ENCODE data around the gene ST8SIA2. TPM values are rescaled to one million over a fixed set of nuclear protein-coding genes. Genes with fewer than 3 reads are reported as not detected.

ST8SIA2 gene
- total RNA-seq, 4 donors from 2014 or later = 0.27 to 0.79 TPM; not detected in 2

DNA sequence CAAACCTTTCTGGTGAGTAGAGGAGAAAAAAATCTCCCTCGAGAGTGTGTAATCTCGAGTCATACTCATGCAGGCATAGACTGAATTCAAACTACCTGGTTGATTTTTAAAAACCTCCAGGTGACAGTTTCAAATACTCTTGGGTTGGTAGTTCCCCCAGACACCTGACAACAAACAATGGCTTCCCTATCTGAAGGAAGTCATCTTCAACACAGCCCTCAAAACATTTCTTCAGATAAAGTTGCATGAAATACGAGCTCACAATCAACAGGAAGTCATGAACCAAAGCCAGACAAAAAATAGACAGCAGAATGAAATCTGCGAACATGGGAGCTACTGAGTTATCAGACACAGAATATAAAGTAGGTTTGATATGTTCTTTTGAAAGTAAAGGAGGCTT, 112.8 kb downstream of the ST8SIA2 start:
- Histone ChIP-seq H3K27ac (no peak overlapping the region), H3K27me3 (no peaks in the 10 kb centered on the region)
- in situ Hi-C loops (cut with MboI; ENCODE audit: low pct_ligation_motif_present in 1 of 4, low pct_unique_long_range_greater_than_20kb in 1 of 4, low sequenced_read_pairs in 3 of 4) = loop anchor here in 1 of 4 donors (25.0 kb wide), 1 partner anchor 206 kb away; no protein-coding TSS in a partner anchor

GRCh38 chr15:92510163-92510882, 116.6 kb downstream of the ST8SIA2 start:
- intact Hi-C loops (cut with DNase I; ENCODE audit: low total_unique reads) = no loop called here
- no peak for DNase-seq
- TF ChIP-seq POLR2A (IDR thresholded peaks at IDR 0.05) (no peak), POLR2AphosphoS5 (IDR thresholded peaks at IDR 0.05) (no peak), EP300 (IDR thresholded peaks at IDR 0.05; ENCODE audit: low read depth) (no peak)
- TF ChIP-seq, protein P1, sequence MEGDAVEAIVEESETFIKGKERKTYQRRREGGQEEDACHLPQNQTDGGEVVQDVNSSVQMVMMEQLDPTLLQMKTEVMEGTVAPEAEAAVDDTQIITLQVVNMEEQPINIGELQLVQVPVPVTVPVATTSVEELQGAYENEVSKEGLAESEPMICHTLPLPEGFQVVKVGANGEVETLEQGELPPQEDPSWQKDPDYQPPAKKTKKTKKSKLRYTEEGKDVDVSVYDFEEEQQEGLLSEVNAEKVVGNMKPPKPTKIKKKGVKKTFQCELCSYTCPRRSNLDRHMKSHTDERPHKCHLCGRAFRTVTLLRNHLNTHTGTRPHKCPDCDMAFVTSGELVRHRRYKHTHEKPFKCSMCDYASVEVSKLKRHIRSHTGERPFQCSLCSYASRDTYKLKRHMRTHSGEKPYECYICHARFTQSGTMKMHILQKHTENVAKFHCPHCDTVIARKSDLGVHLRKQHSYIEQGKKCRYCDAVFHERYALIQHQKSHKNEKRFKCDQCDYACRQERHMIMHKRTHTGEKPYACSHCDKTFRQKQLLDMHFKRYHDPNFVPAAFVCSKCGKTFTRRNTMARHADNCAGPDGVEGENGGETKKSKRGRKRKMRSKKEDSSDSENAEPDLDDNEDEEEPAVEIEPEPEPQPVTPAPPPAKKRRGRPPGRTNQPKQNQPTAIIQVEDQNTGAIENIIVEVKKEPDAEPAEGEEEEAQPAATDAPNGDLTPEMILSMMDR (IDR thresholded peaks at IDR 0.05) = no peak
- Histone ChIP-seq H3K4me3 (no peak overlapping the region), H3K27me3 (no peaks in the 10 kb centered on the region), H3K9me3 (no peaks in the 10 kb centered on the region), H3K36me3 (no peaks in the 10 kb centered on the region), H3K4me1 (no peaks in the 10 kb centered on the region), H3K27ac (no peak overlapping the region)
- in situ Hi-C loops (cut with MboI; ENCODE audit: low pct_ligation_motif_present in 1 of 4, low pct_unique_long_range_greater_than_20kb in 1 of 4, low sequenced_read_pairs in 3 of 4) = loop anchor here in 1 of 4 donors (25.0 kb wide), 1 partner anchor 202 kb away; no protein-coding TSS in a partner anchor
- 69 to 77% methylated on average over 3 to 4 of the region's 4 CpGs for WGBS, 2 donors (ENCODE audit: low coverage in 1 of 2)

More for the DNA sequence above, 112.8 kb downstream of the ST8SIA2 start:
- TF ChIP-seq EP300 (IDR thresholded peaks at IDR 0.05; ENCODE audit: low read depth) = no peak
- no peaks in the 10 kb centered on the region for H3K36me3 ChIP-seq
- intact Hi-C loops (cut with DNase I; ENCODE audit: low total_unique reads) = no loop called here
- DNase-seq = no peak
- 67 to 77% methylated on average over 2 to 4 of the region's 4 CpGs for WGBS, 2 donors (ENCODE audit: low coverage in 1 of 2)
- no peaks in the 10 kb centered on the region for H3K4me1 ChIP-seq
- H3K4me3 ChIP-seq = no peak overlapping the region
- H3K9me3 ChIP-seq = no peaks in the 10 kb centered on the region

Small RNA genes lying within 50 kb of the gene (small RNA-seq; reads per million reads assigned to genes)
- gene RF01233 = 0 to 0.14 (median 0) reads per million in 4 donors

All from transverse colon (tissue), 4 donors.